HEK293 (cell line): Measurements from ENCODE around the gene CD40.

ENCODE experiments used
- CTCF ChIA-PET: fragments of 350-600 bp; formaldehyde crosslinking; extraction: SDS; loops from one replicate; lab custom pipeline; 2021; ENCODE audit warnings: antibody characterized with exemption; lab: Yijun Ruan, JAX
- POLR2A ChIA-PET: fragments of 300-600 bp; formaldehyde crosslinking; extraction: SDS; loops from one replicate; lab custom pipeline; 2020; ENCODE audit warnings: antibody characterized with exemption, inconsistent platforms; lab: Yijun Ruan, JAX
- H3K27ac ChIP-seq: fragments of 200-500 bp; sonication (Bioruptor generic); 2 replicates; pipeline ENCODE4 v1.5.1; 2014; ENCODE audit warnings: low read depth, low read length, control low read depth, inconsistent platforms; ENCODE audit errors: extremely low read depth
- H3K36me3 ChIP-seq, 2 experiments: fragments of 200-500 bp in 1 of 2; sonication (Bioruptor generic) in 1 of 2; 1 replicate in 1 of 2; 2 replicates in 1 of 2; pipeline ENCODE4 v1.5.1; 2014 to 2017; ENCODE audit warnings: inconsistent platforms in 2 of 2, low read length in 2 of 2; ENCODE audit not compliant: control insufficient read depth in 2 of 2, insufficient read depth in 1 of 2
- H3K4me1 ChIP-seq: fragments of 200-500 bp; sonication (Bioruptor generic); 2 replicates; pipeline ENCODE4 v1.5.1; 2014; ENCODE audit warnings: mild to moderate bottlenecking, low read length, inconsistent platforms; ENCODE audit not compliant: control insufficient read depth, insufficient read depth
- H3K4me3 ChIP-seq: 2 replicates; pipeline ENCODE4 v1.5.1; 2011; ENCODE audit warnings: low read depth, mild to moderate bottlenecking, control low read depth, low read length, moderate library complexity
- H3K9me3 ChIP-seq: fragments of 200-500 bp; sonication (Bioruptor generic); 2 replicates; pipeline ENCODE4 v1.5.1; 2014; ENCODE audit warnings: low read depth, low read length, inconsistent platforms; ENCODE audit not compliant: control insufficient read depth, insufficient read depth
- SP7 ChIP-seq: fragments of 450-650 bp; formaldehyde crosslinking; IDR thresholded peaks from 2 replicates; pipeline ENCODE4 v1.5.1; 2016; ENCODE audit warnings: missing biosample characterization, missing genetic modification characterization
- ZEB2 ChIP-seq: fragments of 450-650 bp; formaldehyde crosslinking; IDR thresholded peaks from 2 replicates; pipeline ENCODE4 v1.5.1; 2016; ENCODE audit warnings: missing biosample characterization, missing genetic modification characterization
- ZNF10 ChIP-seq: fragments of 450-650 bp; formaldehyde crosslinking; IDR thresholded peaks from 2 replicates; pipeline ENCODE4 v1.5.1; 2017; ENCODE audit warnings: missing biosample characterization, missing genetic modification characterization
- ZNF121 ChIP-seq: fragments of 450-650 bp; formaldehyde crosslinking; IDR thresholded peaks from 2 replicates; pipeline ENCODE4 v1.5.1; 2016; ENCODE audit warnings: missing biosample characterization, missing genetic modification characterization
- ZNF16 ChIP-seq: fragments of 450-650 bp; formaldehyde crosslinking; IDR thresholded peaks from 2 replicates; pipeline ENCODE4 v1.5.1; 2016; ENCODE audit warnings: low read depth, missing biosample characterization, missing genetic modification characterization
- ZNF24 ChIP-seq: fragments of 450-650 bp; formaldehyde crosslinking; IDR thresholded peaks from 2 replicates; pipeline ENCODE4 v1.5.1; 2016; ENCODE audit warnings: missing biosample characterization, missing genetic modification characterization
- ZNF48 ChIP-seq: fragments of 450-650 bp; formaldehyde crosslinking; IDR thresholded peaks from 2 replicates; pipeline ENCODE4 v1.5.1; 2016; ENCODE audit warnings: missing biosample characterization, missing genetic modification characterization
- ZNF555 ChIP-seq: fragments of 450-650 bp; formaldehyde crosslinking; conservative IDR thresholded peaks from 2 replicates; pipeline ENCODE4 v1.5.1; 2017; ENCODE audit warnings: missing biosample characterization, mild to moderate bottlenecking, missing genetic modification characterization, inconsistent platforms
- ZNF623 ChIP-seq: fragments of 450-650 bp; formaldehyde crosslinking; IDR thresholded peaks from 2 replicates; pipeline ENCODE4 v1.5.1; 2016; ENCODE audit warnings: missing biosample characterization, missing genetic modification characterization
- ZNF658 ChIP-seq: fragments of 450-650 bp; formaldehyde crosslinking; IDR thresholded peaks from 2 replicates; pipeline ENCODE4; 2016; ENCODE audit warnings: missing biosample characterization, missing genetic modification characterization
- ZNF776 ChIP-seq: fragments of 450-650 bp; formaldehyde crosslinking; IDR thresholded peaks from 2 replicates; pipeline ENCODE4 v1.5.0; 2017; ENCODE audit warnings: missing biosample characterization, missing genetic modification characterization, borderline replicate concordance
- TF ChIP-seq, protein P1 (sequence below): fragments of 450-650 bp; formaldehyde crosslinking; IDR thresholded peaks from 2 replicates; pipeline ENCODE4 v1.5.1; 2016; ENCODE audit warnings: missing biosample characterization, missing genetic modification characterization
- TF ChIP-seq, protein P2 (sequence below): fragments of 450-650 bp; formaldehyde crosslinking; IDR thresholded peaks from 2 replicates; pipeline ENCODE4 v1.5.1; 2016; ENCODE audit warnings: missing biosample characterization, missing genetic modification characterization
- TF ChIP-seq, protein P3 (sequence below): fragments of 450-650 bp; formaldehyde crosslinking; IDR thresholded peaks from 2 replicates; pipeline ENCODE4 v1.5.1; 2016; ENCODE audit warnings: missing biosample characterization, missing genetic modification characterization
- TF ChIP-seq, protein P4 (sequence below): fragments of 450-650 bp; formaldehyde crosslinking; IDR thresholded peaks from 2 replicates; pipeline ENCODE4 v1.5.1; 2016; ENCODE audit warnings: missing biosample characterization, missing genetic modification characterization

Gene CD40

DNA sequence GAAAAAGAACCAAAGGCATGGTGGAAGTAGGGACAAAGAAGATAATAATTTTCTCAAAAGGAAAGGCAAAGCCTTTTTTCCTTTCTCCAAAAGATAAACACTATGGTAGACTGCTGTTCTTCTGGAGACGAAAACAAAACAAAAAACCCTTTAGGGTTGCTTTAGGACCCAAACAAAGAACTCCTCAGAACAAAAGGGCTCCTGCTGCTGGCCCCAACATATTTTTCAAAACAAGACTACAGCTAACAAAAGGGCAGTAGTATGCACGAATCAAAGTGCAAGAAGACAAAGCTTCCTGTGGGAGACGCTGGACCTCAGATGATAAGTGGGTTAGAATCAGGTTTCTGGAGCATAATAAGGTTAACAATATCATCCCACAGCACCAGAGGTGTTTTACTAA is 44.1 kb upstream of the CD40 start:
- ChIA-PET CTCF (no interaction called here), POLR2A (no interaction called here)
- Histone ChIP-seq H3K4me3 (no peak overlapping the region), H3K4me1 (peaks cover 6% of the 10 kb centered on the region; the same call in 1 of the 2 replicates), H3K36me3 (peaks cover 7 to 51% of the 10 kb centered on the region in 2 experiments), H3K27ac (no peak overlapping the region), H3K9me3 (no peaks in the 10 kb centered on the region)
- TF ChIP-seq ZEB2 (tag by site-specific recombination) (no peak), ZNF24 (tag by site-specific recombination) (no peak)
- TF ChIP-seq, protein P1, sequence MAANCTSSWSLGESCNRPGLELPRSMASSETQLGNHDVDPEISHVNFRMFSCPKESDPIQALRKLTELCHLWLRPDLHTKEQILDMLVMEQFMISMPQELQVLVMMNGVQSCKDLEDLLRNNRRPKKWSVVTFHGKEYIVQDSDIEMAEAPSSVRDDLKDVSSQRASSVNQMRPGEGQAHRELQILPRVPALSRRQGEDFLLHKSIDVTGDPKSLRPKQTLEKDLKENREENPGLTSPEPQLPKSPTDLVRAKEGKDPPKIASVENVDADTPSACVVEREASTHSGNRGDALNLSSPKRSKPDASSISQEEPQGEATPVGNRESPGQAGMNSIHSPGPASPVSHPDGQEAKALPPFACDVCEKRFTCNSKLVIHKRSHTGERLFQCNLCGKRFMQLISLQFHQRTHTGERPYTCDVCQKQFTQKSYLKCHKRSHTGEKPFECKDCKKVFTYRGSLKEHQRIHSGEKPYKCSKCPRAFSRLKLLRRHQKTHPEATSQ (tag by site-specific recombination): no peak
- TF ChIP-seq, protein P2, sequence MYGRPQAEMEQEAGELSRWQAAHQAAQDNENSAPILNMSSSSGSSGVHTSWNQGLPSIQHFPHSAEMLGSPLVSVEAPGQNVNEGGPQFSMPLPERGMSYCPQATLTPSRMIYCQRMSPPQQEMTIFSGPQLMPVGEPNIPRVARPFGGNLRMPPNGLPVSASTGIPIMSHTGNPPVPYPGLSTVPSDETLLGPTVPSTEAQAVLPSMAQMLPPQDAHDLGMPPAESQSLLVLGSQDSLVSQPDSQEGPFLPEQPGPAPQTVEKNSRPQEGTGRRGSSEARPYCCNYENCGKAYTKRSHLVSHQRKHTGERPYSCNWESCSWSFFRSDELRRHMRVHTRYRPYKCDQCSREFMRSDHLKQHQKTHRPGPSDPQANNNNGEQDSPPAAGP: no peak

DNA sequence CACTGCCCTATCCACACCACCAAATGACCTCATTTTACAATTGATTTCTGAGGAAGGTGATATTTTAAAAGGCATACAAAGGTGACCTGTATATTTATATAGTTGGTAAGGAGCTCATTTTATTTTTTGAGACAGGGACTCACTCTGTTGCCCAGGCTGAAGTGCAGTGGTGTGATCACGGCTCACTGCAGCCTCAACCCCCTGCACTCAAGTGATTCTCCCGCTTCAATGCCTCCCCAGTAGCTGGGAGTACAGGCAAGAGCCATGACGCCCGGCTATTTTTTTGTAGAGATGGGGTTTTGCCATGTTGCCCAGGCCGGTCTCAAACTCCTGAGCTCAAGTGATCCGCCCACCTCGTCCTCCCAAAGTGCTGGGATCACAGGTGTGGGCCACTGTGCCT is 41.3 kb upstream of the CD40 start:
- H3K4me1 ChIP-seq: peaks cover 9% of the 10 kb centered on the region
- no peaks in the 10 kb centered on the region for H3K9me3 ChIP-seq
- CTCF ChIA-PET: interaction anchor here (0.9 to 1.0 kb wide), 2 partner anchors 8 to 11 kb away, joined by 3 read pairs; no protein-coding TSS in a partner anchor
- peaks cover 0 to 42% of the 10 kb centered on the region in 2 experiments; a peak in 2 of 3 replicates for H3K36me3 ChIP-seq
- POLR2A ChIA-PET: interaction anchor here (1.0 kb wide), 1 partner anchor 9 kb away, joined by 3 read pairs; no protein-coding TSS in a partner anchor
- H3K27ac ChIP-seq: no peak overlapping the region
- no peak overlapping the region for H3K4me3 ChIP-seq
- TF ChIP-seq ZNF48 (tag by site-specific recombination) (no peak), ZNF16 (tag by site-specific recombination) (no peak), ZNF658 (tag by site-specific recombination) (no peak), ZNF10 (tag by site-specific recombination) (no peak)
- TF ChIP-seq, protein P3, sequence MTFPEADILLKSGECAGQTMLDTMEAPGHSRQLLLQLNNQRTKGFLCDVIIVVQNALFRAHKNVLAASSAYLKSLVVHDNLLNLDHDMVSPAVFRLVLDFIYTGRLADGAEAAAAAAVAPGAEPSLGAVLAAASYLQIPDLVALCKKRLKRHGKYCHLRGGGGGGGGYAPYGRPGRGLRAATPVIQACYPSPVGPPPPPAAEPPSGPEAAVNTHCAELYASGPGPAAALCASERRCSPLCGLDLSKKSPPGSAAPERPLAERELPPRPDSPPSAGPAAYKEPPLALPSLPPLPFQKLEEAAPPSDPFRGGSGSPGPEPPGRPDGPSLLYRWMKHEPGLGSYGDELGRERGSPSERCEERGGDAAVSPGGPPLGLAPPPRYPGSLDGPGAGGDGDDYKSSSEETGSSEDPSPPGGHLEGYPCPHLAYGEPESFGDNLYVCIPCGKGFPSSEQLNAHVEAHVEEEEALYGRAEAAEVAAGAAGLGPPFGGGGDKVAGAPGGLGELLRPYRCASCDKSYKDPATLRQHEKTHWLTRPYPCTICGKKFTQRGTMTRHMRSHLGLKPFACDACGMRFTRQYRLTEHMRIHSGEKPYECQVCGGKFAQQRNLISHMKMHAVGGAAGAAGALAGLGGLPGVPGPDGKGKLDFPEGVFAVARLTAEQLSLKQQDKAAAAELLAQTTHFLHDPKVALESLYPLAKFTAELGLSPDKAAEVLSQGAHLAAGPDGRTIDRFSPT (tag by site-specific recombination): no peak

DNA sequence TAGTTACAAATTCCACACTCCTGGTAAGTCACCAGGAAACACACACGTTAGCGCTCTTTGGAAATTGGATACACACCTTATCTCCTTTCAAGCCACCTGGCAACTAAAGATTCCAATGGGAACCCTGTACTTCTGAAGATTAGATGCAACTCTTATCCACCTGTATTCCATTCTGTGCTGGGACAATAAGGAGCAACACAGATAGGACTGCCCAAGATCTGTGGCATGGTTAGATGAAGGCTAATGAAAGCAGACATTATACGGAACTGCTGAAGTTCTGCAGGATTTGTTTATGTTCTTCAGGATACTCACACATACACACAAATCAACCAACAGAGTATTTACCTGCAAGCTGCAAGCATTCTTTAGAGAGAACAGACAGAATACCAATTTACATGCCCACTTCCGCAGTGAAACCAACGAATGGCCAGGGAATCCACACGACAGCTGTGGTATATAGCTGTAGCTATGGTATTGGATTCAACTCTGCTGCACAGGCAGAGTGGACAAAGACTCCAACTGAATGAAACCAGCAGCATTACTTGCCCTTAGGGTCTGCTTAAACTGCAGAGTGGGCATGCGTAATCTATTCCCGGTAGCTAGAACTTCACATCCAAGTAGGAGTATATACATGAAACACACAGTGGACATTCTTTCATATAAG is 40.3 kb upstream of the CD40 start:
- H3K36me3 ChIP-seq: peaks cover 0 to 42% of the 10 kb centered on the region in 2 experiments; a peak in 2 of 3 replicates

More for the DNA sequence above, 40.3 kb upstream of the CD40 start:
- Histone ChIP-seq H3K4me1 (peaks cover 9% of the 10 kb centered on the region), H3K4me3 (no peak overlapping the region), H3K9me3 (no peaks in the 10 kb centered on the region)
- POLR2A ChIA-PET: no interaction called here
- TF ChIP-seq, protein P4, sequence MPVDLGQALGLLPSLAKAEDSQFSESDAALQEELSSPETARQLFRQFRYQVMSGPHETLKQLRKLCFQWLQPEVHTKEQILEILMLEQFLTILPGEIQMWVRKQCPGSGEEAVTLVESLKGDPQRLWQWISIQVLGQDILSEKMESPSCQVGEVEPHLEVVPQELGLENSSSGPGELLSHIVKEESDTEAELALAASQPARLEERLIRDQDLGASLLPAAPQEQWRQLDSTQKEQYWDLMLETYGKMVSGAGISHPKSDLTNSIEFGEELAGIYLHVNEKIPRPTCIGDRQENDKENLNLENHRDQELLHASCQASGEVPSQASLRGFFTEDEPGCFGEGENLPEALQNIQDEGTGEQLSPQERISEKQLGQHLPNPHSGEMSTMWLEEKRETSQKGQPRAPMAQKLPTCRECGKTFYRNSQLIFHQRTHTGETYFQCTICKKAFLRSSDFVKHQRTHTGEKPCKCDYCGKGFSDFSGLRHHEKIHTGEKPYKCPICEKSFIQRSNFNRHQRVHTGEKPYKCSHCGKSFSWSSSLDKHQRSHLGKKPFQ (tag by site-specific recombination): no peak
- TF ChIP-seq SP7 (tag by site-specific recombination) (no peak), ZNF623 (tag by site-specific recombination) (no peak), ZNF776 (tag by site-specific recombination) (no peak), ZNF555 (tag by site-specific recombination) (no peak), ZNF121 (tag by site-specific recombination) (no peak)
- TF ChIP-seq, all 188 proteins: peak for 0
- CTCF ChIA-PET: interaction anchor here (0.7 to 3.2 kb wide), 3 partner anchors 55 to 91 kb away, joined by 3 to 8 read pairs (median 3); no protein-coding TSS in a partner anchor
- H3K27ac ChIP-seq: no peak overlapping the region
